ENCODE results near the gene POLR3A. TPM values are rescaled to one million over a fixed set of nuclear protein-coding genes. Genes with fewer than 3 reads are reported as not detected.

The POLR3A gene
- total and polyA plus RNA-seq, 2 of the 13 experiments (the other 11 are each of a cell fraction or from before 2014, with no cell fraction given), result 13.6 to 19.2 TPM

DNA sequence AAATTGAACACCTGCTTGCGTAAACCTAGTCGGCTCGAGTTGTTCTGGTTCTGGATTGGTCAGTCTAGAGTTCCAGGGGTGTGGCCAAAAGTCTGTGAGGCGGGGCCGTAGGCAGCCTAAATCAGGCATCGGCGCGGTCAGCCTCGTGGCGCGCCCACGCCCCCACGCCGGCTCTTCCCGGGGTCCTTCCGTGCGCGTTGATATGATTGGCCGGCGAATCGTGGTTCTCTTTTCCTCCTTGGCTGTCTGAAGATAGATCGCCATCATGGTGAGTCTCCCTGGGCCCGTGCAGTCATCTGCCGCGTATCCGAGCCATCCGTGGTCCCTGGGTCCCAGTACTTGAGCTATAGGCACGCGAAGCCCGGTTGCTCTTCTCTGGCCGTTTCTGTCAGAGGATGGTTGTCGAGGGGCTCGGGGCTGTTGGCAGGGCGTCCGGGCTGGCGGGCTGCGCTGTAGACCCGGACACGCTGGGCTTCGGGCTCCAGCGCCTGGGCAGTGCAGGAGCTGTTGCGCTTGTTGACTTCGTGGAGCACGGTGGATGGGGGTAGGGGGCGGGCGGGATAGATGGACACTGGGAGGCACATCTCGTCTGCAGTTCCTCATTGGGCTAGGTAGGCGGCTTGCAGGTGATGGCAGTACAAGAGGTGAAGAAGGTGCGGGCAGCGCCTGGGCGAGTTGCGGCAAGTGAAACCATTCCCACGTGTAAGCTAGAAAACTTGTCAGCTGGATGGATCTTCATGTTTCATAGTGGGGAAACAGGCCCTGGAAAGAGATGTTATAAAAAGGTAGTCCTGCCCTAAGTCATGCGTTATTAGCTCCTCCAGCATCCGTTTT is 4.5 kb upstream of the POLR3A start, which contains the start of gene RPS24 (continued):
- TF ChIP-seq ZBTB40 (IDR thresholded peaks at IDR 0.05) (no peak), ZBTB40 (CRISPR knock-in tag; IDR thresholded peaks at IDR 0.05) (peak; percentile 56; the same call in 1 of the 2 replicates), ZNF431 (CRISPR knock-in tag; IDR thresholded peaks at IDR 0.05; ENCODE audit: borderline replicate concordance, low read depth) (peak; percentile 81), ZNF775 (CRISPR knock-in tag; IDR thresholded peaks at IDR 0.05; ENCODE audit: borderline replicate concordance) (no peak), ARID2 (CRISPR knock-in tag; IDR thresholded peaks at IDR 0.05; ENCODE audit: borderline replicate concordance) (no peak), JARID2 (CRISPR knock-in tag; IDR thresholded peaks at IDR 0.05; ENCODE audit: insufficient replicate concordance) (no peak), SIX1 (CRISPR knock-in tag; IDR thresholded peaks at IDR 0.05; ENCODE audit: borderline replicate concordance) (peak; percentile 52; the same call in 1 of the 2 replicates)
